ENCODE results near the gene CSTPP1. TPM values are rescaled to one million over a fixed set of nuclear protein-coding genes. Genes with fewer than 3 reads are reported as not detected.

CSTPP1 gene
- total RNA-seq, 5 donors from 2014 or later (not counting 1 experiment from before 2014, with no cell fraction given) = 13.3 to 16.9 (median 15.0) TPM

DNA sequence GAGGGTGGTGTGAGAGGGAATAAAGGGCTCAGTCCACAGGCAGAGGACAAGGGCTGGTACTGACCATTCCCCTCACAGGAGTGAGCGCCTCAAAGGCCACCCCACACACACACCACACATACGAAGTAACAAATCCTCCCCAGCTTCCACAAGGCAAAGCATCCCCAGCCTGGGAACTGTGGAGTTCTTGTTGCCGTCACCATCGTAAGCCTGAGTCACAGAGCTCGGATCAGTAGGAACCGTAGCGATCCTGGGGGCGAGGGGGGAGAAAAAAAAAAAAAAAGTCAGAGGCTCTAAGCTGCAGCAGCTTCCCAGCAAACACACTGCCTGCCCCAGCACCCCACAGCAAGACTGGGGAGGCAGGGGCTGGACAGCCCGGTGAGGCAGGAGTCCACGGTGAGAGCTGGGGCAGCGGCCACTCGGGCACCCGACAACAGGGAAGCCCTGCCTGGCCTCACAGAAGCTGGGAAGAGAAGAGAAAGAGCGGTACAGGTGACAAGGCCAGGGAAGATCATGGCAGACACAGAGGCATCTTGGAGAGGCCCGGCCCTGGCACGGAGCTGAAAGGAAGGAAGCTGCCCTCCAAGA lies 228.8 kb downstream of the CSTPP1 start:
- ChIA-PET CTCF (interaction anchor here (0.5 to 0.8 kb wide), 5 partner anchors 15 to 1793 kb away, joined by 3 to 8 read pairs (median 3); no protein-coding TSS in a partner anchor), POLR2A (interaction anchor here in 1 of 2 donors (0.6 kb wide), 1 partner anchor 704 kb away, joined by 6 read pairs; no protein-coding TSS in a partner anchor)
- Mint-ChIP-seq H3K4me1 (peaks cover 0 to 2% (median 0%) of the 10 kb centered on the region in 3 donors), H3K27me3 (no peaks in the 10 kb centered on the region), H3K27ac (no peak overlapping the region), H3K4me3 (no peak overlapping the region), H3K36me3 (peaks cover 15% of the 10 kb centered on the region), H3K9me3 (no peaks in the 10 kb centered on the region)
- peaks cover 23 to 61% of the 10 kb centered on the region in 2 donors for H3K36me3 ChIP-seq (ENCODE audit: control insufficient read depth in 2 of 2, extremely low read depth in 1 of 2, insufficient read depth in 1 of 2, low read length in 1 of 2)
- no peak overlapping the region for H3K27ac ChIP-seq (ENCODE audit: low read length)
- WGBS (ENCODE audit: insufficient coverage) = 98% methylated on average over 6 of the region's 16 CpGs
- no peak overlapping the region for H3K4me3 ChIP-seq (ENCODE audit: control insufficient read depth in 1 of 2, extremely low read depth in 1 of 2, low read length in 1 of 2)
- DNase-seq (no peak), ATAC-seq (replicated peaks in 1 of 4) (no peak)
- H3K9me3 ChIP-seq = no peaks in the 10 kb centered on the region
- no peaks in the 10 kb centered on the region for H3K27me3 ChIP-seq (replicated peaks in 1 of 2; ENCODE audit: control insufficient read depth in 2 of 2, extremely low read depth in 1 of 2, insufficient read depth in 2 of 2, low read length in 1 of 2)
- peaks cover 0 to 9% of the 10 kb centered on the region in 2 experiments for H3K4me1 ChIP-seq (ENCODE audit: control insufficient read depth in 1 of 2, extremely low read depth in 1 of 2, insufficient read depth in 2 of 2, low read length in 2 of 2)

DNA sequence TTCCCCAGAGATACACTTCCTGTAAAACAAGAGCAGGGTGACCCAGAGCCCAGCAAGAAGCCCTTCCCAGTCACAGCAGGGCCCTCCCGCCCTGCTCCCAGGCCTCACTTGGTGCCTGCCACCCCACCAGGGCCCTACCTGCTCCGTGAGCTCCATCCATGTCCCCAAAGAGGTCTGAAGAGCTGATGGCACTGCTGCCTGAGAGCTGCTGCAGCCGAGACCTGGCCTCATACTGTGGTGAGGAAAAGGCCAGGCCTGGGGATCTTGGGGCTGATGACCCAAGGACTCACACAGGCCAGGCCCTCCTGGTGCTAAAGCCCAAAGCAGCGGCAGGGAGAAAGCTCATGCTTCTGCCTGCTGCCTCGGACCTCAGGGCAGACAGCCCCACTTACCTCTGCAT lies 229.8 kb downstream of the CSTPP1 start:
- no peaks in the 10 kb centered on the region for H3K27me3 Mint-ChIP-seq
- no peak overlapping the region for H3K27ac Mint-ChIP-seq
- peaks cover 3 to 8% (median 7%) of the 10 kb centered on the region in 3 donors for H3K4me1 Mint-ChIP-seq
- Histone ChIP-seq H3K36me3 (ENCODE audit: control insufficient read depth in 2 of 2, extremely low read depth in 1 of 2, insufficient read depth in 1 of 2, low read length in 1 of 2) (peaks cover 23 to 69% of the 10 kb centered on the region in 2 donors), H3K27me3 (replicated peaks in 1 of 2; ENCODE audit: control insufficient read depth in 2 of 2, extremely low read depth in 1 of 2, insufficient read depth in 2 of 2, low read length in 1 of 2) (no peaks in the 10 kb centered on the region), H3K27ac (ENCODE audit: low read length) (no peak overlapping the region), H3K9me3 (no peaks in the 10 kb centered on the region), H3K4me3 (ENCODE audit: control insufficient read depth in 1 of 2, extremely low read depth in 1 of 2, low read length in 1 of 2) (no peak overlapping the region), H3K4me1 (ENCODE audit: control insufficient read depth in 1 of 2, extremely low read depth in 1 of 2, insufficient read depth in 2 of 2, low read length in 2 of 2) (peaks cover 2 to 3% of the 10 kb centered on the region in 2 experiments)
- ATAC-seq (replicated peaks in 1 of 4) (no peak), DNase-seq (no peak)
- ChIA-PET CTCF (no interaction called here), POLR2A (interaction anchor here in 1 of 2 donors (0.6 kb wide), 1 partner anchor 703 kb away, joined by 6 read pairs; no protein-coding TSS in a partner anchor)
- no peaks in the 10 kb centered on the region for H3K9me3 Mint-ChIP-seq
- 98% methylated on average over 4 of the region's 5 CpGs for WGBS (ENCODE audit: insufficient coverage)
- no peak overlapping the region for H3K4me3 Mint-ChIP-seq
- peaks cover 15% of the 10 kb centered on the region for H3K36me3 Mint-ChIP-seq

DNA sequence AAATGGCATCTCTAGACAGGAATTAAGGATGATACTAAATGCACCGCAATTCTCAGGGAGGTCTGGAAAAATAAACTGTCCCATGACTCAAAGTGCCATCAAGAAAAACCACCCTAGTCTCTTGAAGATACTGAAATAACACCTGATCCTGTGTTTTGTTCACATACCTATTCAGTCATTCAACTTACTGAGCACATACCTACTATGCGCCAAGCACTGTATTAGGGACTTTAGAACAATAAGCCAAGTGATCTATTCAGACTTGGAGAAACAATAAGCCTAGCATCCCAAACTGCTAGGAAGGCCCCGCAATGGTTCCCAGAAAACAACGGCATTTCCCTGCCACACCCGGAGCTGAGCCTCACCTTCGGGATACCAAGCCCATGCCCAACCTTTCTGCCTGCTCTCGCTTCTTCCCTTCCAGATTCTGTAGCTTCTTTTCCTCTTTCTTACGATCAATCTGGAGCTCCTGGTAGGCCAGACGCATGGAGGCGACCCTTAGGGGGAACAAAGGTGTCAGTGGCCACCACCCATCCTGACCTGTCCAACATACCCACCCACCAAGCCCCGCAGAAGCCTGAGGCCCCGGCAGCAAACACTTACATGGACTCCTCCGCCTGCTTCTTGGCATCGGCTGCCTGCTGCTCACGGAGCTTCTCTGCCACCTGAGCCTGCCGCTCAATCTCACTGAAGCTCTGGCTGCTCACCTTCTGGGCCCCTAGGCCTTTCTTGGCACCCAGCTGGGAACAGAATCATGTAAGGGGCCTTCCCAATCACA lies 234.7 kb downstream of the CSTPP1 start:
- H3K36me3 Mint-ChIP-seq = peaks cover 18% of the 10 kb centered on the region
- ChIA-PET CTCF (interaction anchor here (1.1 to 1.2 kb wide), 3 partner anchors 8 to 202 kb away, joined by 3 to 4 read pairs (median 3); no protein-coding TSS in a partner anchor), POLR2A (interaction anchor here in 1 of 2 donors (0.5 kb wide), 1 partner anchor 110 kb away, joined by 3 read pairs; no protein-coding TSS in a partner anchor)
- no peak for ATAC-seq (replicated peaks in 1 of 4)
- no peaks in the 10 kb centered on the region for H3K9me3 ChIP-seq
- H3K4me3 Mint-ChIP-seq = no peak overlapping the region
- H3K27me3 ChIP-seq (replicated peaks in 1 of 2; ENCODE audit: control insufficient read depth in 2 of 2, extremely low read depth in 1 of 2, insufficient read depth in 2 of 2, low read length in 1 of 2) = no peaks in the 10 kb centered on the region
- peaks cover 41 to 45% (median 42%) of the 10 kb centered on the region in 3 donors for H3K4me1 Mint-ChIP-seq
- no peak overlapping the region for H3K4me3 ChIP-seq (ENCODE audit: control insufficient read depth in 1 of 2, extremely low read depth in 1 of 2, low read length in 1 of 2)
- no peak overlapping the region for H3K27ac ChIP-seq (ENCODE audit: low read length)
- no peak for DNase-seq
- 96% methylated on average over 15 of the region's 16 CpGs for WGBS (ENCODE audit: insufficient coverage)
- peaks cover 15 to 77% of the 10 kb centered on the region in 2 donors for H3K36me3 ChIP-seq (ENCODE audit: control insufficient read depth in 2 of 2, extremely low read depth in 1 of 2, insufficient read depth in 1 of 2, low read length in 1 of 2)
- H3K4me1 ChIP-seq (ENCODE audit: control insufficient read depth in 1 of 2, extremely low read depth in 1 of 2, insufficient read depth in 2 of 2, low read length in 2 of 2) = peaks cover 14 to 36% of the 10 kb centered on the region in 2 experiments
- no peak overlapping the region for H3K27ac Mint-ChIP-seq
- H3K27me3 Mint-ChIP-seq = no peaks in the 10 kb centered on the region
- no peaks in the 10 kb centered on the region for H3K9me3 Mint-ChIP-seq

DNA sequence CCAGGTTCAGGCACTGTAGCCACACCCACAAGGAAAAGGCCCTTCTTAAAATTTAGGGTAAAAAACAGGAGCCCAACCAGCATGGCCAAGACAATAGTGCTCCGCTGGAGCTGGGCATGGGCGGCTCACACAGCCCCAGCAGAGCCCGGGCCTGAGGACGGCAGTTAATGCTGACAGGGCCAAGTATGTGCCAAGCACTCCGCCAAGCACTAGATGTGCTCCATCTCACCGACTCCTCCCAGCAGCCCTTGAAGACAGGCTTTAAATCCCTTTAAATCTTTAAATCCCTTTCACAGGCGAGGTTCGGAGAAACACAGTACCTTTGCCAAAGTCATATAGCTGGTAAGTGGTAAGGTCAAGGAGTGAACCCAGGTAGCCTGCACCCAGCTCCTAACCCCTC lies 235.3 kb downstream of the CSTPP1 start:
- H3K27me3 ChIP-seq (replicated peaks in 1 of 2; ENCODE audit: control insufficient read depth in 2 of 2, extremely low read depth in 1 of 2, insufficient read depth in 2 of 2, low read length in 1 of 2) = no peaks in the 10 kb centered on the region
- CTCF ChIA-PET = interaction anchor here in 1 of 2 donors (0.6 to 1.2 kb wide), 3 partner anchors 9 to 100 kb away, joined by 3 to 5 read pairs (median 4); no protein-coding TSS in a partner anchor
- POLR2A ChIA-PET = interaction anchor here in 1 of 2 donors (0.5 kb wide), 1 partner anchor 109 kb away, joined by 3 read pairs; no protein-coding TSS in a partner anchor
- no peak overlapping the region for H3K27ac ChIP-seq (ENCODE audit: low read length)
- Mint-ChIP-seq H3K27me3 (no peaks in the 10 kb centered on the region), H3K36me3 (peaks cover 17% of the 10 kb centered on the region), H3K27ac (no peak overlapping the region), H3K9me3 (no peaks in the 10 kb centered on the region), H3K4me1 (peaks cover 41 to 45% (median 44%) of the 10 kb centered on the region in 3 donors), H3K4me3 (no peak overlapping the region)
- no peak for ATAC-seq (replicated peaks in 1 of 4)
- no peaks in the 10 kb centered on the region for H3K9me3 ChIP-seq
- DNase-seq = no peak
- H3K36me3 ChIP-seq (ENCODE audit: control insufficient read depth in 2 of 2, extremely low read depth in 1 of 2, insufficient read depth in 1 of 2, low read length in 1 of 2) = peaks cover 10 to 71% of the 10 kb centered on the region in 2 donors
- WGBS (ENCODE audit: insufficient coverage) = 72% methylated on average over 4 of the region's 8 CpGs
- H3K4me1 ChIP-seq (ENCODE audit: control insufficient read depth in 1 of 2, extremely low read depth in 1 of 2, insufficient read depth in 2 of 2, low read length in 2 of 2) = peaks cover 14 to 39% of the 10 kb centered on the region in 2 experiments
- H3K4me3 ChIP-seq (ENCODE audit: control insufficient read depth in 1 of 2, extremely low read depth in 1 of 2, low read length in 1 of 2) = no peak overlapping the region

- H3K9me3 Mint-ChIP-seq = no peaks in the 10 kb centered on the region
- no peak overlapping the region for H3K27ac ChIP-seq (ENCODE audit: low read length)
- CTCF ChIA-PET = interaction anchor here in 1 of 2 donors (1.2 kb wide), 2 partner anchors 10 to 12 kb away, joined by 3 to 4 read pairs; no protein-coding TSS in a partner anchor
- no peaks in the 10 kb centered on the region for H3K27me3 ChIP-seq (replicated peaks in 1 of 2; ENCODE audit: control insufficient read depth in 2 of 2, extremely low read depth in 1 of 2, insufficient read depth in 2 of 2, low read length in 1 of 2)
- peaks cover 6 to 61% of the 10 kb centered on the region in 2 donors for H3K36me3 ChIP-seq (ENCODE audit: control insufficient read depth in 2 of 2, extremely low read depth in 1 of 2, insufficient read depth in 1 of 2, low read length in 1 of 2)
- DNase-seq (no peak), ATAC-seq (replicated peaks in 1 of 4) (no peak)
- no peaks in the 10 kb centered on the region for H3K27me3 Mint-ChIP-seq
- peaks cover 17 to 47% of the 10 kb centered on the region in 2 experiments for H3K4me1 ChIP-seq (ENCODE audit: control insufficient read depth in 1 of 2, extremely low read depth in 1 of 2, insufficient read depth in 2 of 2, low read length in 2 of 2)
- WGBS (ENCODE audit: insufficient coverage) = 77% methylated on average over 4 of the region's 6 CpGs
- POLR2A ChIA-PET = interaction anchor here in 1 of 2 donors (0.5 kb wide), 2 partner anchors 10 to 12 kb away, joined by 3 to 6 read pairs; no protein-coding TSS in a partner anchor
- H3K9me3 ChIP-seq = no peaks in the 10 kb centered on the region
- H3K27ac Mint-ChIP-seq = no peak overlapping the region
- peaks cover 50 to 53% (median 52%) of the 10 kb centered on the region in 3 donors for H3K4me1 Mint-ChIP-seq
- H3K4me3 Mint-ChIP-seq = no peak overlapping the region
- no peak overlapping the region for H3K4me3 ChIP-seq (ENCODE audit: control insufficient read depth in 1 of 2, extremely low read depth in 1 of 2, low read length in 1 of 2)
- H3K36me3 Mint-ChIP-seq = peaks cover 16% of the 10 kb centered on the region
Observed at GRCh38 chr11:47172740-47173336, 236.3 kb downstream of the CSTPP1 start.

Measured in T-cell (primary cell).